Transverse colon (tissue), 4 donors: ENCODE data around the gene AMOTL1.

Experiments used
- EP300 ChIP-seq: sonication (generic); formaldehyde crosslinking; IDR thresholded peaks from one replicate; pipeline ENCODE4 v1.6.1; 2017; ENCODE audit warnings: antibody characterized with exemption, low read depth
- POLR2A ChIP-seq: fragments of 450-650 bp; IDR thresholded peaks from one replicate; pipeline ENCODE4 v1.6.1; 2016; ENCODE audit warnings: antibody characterized with exemption, mild to moderate bottlenecking, moderate library complexity
- POLR2AphosphoS5 ChIP-seq, 3 donors: sonication (generic); formaldehyde crosslinking; IDR thresholded peaks; one replicate each; pipeline ENCODE4 v1.6.1; 2016; ENCODE audit warnings: antibody characterized with exemption in 3 of 3
- TF ChIP-seq, protein P1 (sequence below), 5 experiments: fragments of 200-600 bp in 3 of 5; fragments of 450-650 bp in 2 of 5; sonication (generic) in 3 of 5; IDR thresholded peaks; 1 replicate in 2 of 5; 2 replicates in 3 of 5; pipeline ENCODE4 v1.5.1; 2016 to 2017; ENCODE audit warnings: antibody characterized with exemption in 5 of 5, inconsistent platforms in 3 of 5, mild to moderate bottlenecking in 2 of 5, moderate library complexity in 1 of 5

DNA sequence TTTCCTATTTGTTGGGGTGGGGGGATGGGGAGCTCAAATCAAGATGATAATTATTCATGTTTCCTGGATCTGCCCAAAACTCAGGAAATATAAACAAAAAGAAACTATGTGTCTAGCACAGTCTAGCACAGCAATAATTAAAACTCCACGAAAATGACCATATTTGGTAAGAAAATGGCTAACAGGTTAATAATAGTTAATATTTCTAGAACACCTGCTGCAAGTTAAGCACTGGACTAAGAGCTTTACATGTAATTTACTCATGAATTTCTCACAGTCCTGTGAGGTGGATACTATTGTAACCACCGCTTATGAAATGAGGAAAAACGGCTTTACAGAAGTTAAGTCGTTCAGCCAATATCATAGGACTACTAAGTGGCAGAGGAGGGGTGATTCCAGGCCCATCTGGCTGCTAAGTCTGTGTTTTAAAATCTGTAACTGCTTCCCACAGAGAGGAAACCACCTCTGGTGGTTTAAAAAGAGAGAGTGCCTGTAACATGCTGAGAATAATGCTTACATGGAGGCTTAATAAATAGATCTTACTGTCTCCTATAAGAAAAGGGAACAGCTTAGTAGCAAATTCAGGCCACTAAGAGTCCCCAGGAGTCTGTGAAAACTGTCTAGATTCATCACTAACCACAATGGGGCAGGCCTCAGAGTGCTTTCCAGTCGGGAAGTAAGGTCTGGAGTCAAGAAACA lies 11.0 kb upstream of the AMOTL1 start:
- TF ChIP-seq POLR2A (no peak), POLR2AphosphoS5 (IDR thresholded peaks at IDR 0.05) (no peak), EP300 (no peak)
- TF ChIP-seq, protein P1, sequence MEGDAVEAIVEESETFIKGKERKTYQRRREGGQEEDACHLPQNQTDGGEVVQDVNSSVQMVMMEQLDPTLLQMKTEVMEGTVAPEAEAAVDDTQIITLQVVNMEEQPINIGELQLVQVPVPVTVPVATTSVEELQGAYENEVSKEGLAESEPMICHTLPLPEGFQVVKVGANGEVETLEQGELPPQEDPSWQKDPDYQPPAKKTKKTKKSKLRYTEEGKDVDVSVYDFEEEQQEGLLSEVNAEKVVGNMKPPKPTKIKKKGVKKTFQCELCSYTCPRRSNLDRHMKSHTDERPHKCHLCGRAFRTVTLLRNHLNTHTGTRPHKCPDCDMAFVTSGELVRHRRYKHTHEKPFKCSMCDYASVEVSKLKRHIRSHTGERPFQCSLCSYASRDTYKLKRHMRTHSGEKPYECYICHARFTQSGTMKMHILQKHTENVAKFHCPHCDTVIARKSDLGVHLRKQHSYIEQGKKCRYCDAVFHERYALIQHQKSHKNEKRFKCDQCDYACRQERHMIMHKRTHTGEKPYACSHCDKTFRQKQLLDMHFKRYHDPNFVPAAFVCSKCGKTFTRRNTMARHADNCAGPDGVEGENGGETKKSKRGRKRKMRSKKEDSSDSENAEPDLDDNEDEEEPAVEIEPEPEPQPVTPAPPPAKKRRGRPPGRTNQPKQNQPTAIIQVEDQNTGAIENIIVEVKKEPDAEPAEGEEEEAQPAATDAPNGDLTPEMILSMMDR (IDR thresholded peaks at IDR 0.05), result no peak
